Prostate gland (tissue), 2 donors: Measurements from ENCODE around the gene NAPB.
"Not testable (repeated sequence)": the region's sequence is repeated elsewhere in the genome, so short reads cannot be mapped to it uniquely, and the experiment has no call there.

Experiments
- CTCF ChIP-seq, 4 experiments: fragments of 200-600 bp in 2 of 4; fragments of 450-650 bp in 2 of 4; sonication (generic) in 2 of 4; IDR thresholded peaks; 1 replicate in 3 of 4; 2 replicates in 1 of 4; pipeline ENCODE4 v1.5.1; 2016 to 2019; ENCODE audit warnings: antibody characterized with exemption in 4 of 4, mild to moderate bottlenecking in 2 of 4, moderate library complexity in 2 of 4
- POLR2AphosphoS5 ChIP-seq: sonication (generic); formaldehyde crosslinking; IDR thresholded peaks from one replicate; pipeline ENCODE4 v1.6.1; 2017; ENCODE audit warnings: antibody characterized with exemption

DNA sequence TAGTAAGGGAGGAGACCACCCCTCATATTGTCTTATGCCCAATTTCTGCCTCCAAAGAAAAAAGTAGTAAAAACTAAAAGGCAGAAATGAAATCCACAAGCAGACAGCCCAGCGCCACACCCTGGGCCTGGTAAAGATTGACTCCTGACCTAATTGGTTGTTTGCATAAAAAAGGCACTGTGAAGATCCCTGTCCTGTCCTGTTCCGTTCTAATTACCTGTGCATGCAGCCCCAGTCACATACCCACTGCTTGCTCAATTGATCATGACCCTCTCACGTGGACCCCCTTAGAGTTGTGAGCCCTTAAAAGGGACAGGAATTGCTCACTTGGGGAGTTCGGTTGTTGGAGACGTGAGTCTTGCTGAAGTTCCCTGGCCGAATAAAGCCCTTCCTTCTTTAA lies 72.8 kb downstream of the NAPB start:
- TF ChIP-seq CTCF (IDR thresholded peaks at IDR 0.05); POLR2AphosphoS5: not testable (repeated sequence)
